PC-9 (cell line): Measurements from ENCODE around the gene BHLHA15. TPM values are rescaled to one million over a fixed set of nuclear protein-coding genes. Genes with fewer than 3 reads are reported as not detected.

Source experiments
- BruUV-seq: library from RNA; stranded (reverse); fragments of 400-500 nt; replicated peaks from 2 replicates; lab custom pipeline; 2021; lab: Mats Ljungman, UMichigan
- CTCF ChIA-PET: fragments of 300-600 bp; sonication (Branson Sonifier 250); formaldehyde crosslinking; loops from one replicate; lab custom pipeline; 2022; ENCODE audit warnings: antibody characterized with exemption; lab: Charles Lee
- POLR2A ChIA-PET: fragments of 300-600 bp; sonication (Branson Sonifier 250); formaldehyde crosslinking; loops from one replicate; lab custom pipeline; 2022; ENCODE audit warnings: antibody characterized with exemption; ENCODE audit not compliant: unreplicated experiment; lab: Charles Lee
- DNase-seq, 2 experiments: peaks; one replicate each; pipeline versions ENCODE4 v3.0.0 to v3.0.0-alpha.2; 2015 to 2022; ENCODE audit warnings: mixed read lengths in 1 of 2
- H2AFZ ChIP-seq: fragments of 200-600 bp; sonication (generic); 2 replicates; pipeline ENCODE4 v1.8.1; 2017; ENCODE audit warnings: antibody characterized with exemption
- H3F3A ChIP-seq: fragments of 200-600 bp; sonication (generic); 2 replicates; pipeline ENCODE4 v1.8.1; 2017; ENCODE audit warnings: antibody characterized with exemption, mild to moderate bottlenecking, low read depth; ENCODE audit not compliant: insufficient read depth
- H3K27ac ChIP-seq: fragments of 200-600 bp; sonication (generic); 2 replicates; pipeline ENCODE4 v1.6.1; 2016; ENCODE audit warnings: mixed run types
- H3K27me3 ChIP-seq: fragments of 200-600 bp; sonication (generic); 2 replicates; pipeline ENCODE4 v1.6.1; 2016; ENCODE audit warnings: low read depth, mixed run types; ENCODE audit not compliant: insufficient read depth
- H3K36me3 ChIP-seq: fragments of 200-600 bp; sonication (generic); 2 replicates; pipeline ENCODE4 v1.6.1; 2016; ENCODE audit warnings: low read depth, mixed run types
- H3K4me1 ChIP-seq: fragments of 200-600 bp; sonication (generic); replicated peaks from 2 replicates; pipeline ENCODE4 v1.6.1; 2016; ENCODE audit warnings: mixed run types; ENCODE audit not compliant: insufficient read depth
- H3K4me2 ChIP-seq: fragments of 200-600 bp; sonication (generic); 2 replicates; pipeline ENCODE4 v1.6.1; 2017; ENCODE audit warnings: mixed run types
- H3K4me3 ChIP-seq: fragments of 200-600 bp; sonication (generic); 2 replicates; pipeline ENCODE4 v1.6.1; 2016; ENCODE audit warnings: mixed run types
- H3K79me2 ChIP-seq: fragments of 200-600 bp; sonication (generic); 2 replicates; pipeline ENCODE4 v1.6.1; 2017; ENCODE audit warnings: low read depth, mixed run types
- H3K9me2 ChIP-seq: fragments of 200-600 bp; sonication (generic); 2 replicates; pipeline ENCODE4 v1.8.1; 2017; ENCODE audit warnings: mild to moderate bottlenecking; ENCODE audit not compliant: insufficient read depth
- H3K9me3 ChIP-seq: fragments of 200-600 bp; sonication (generic); 2 replicates; pipeline ENCODE4 v1.8.1; 2016; ENCODE audit warnings: low read depth; ENCODE audit not compliant: insufficient read depth
- H4K20me1 ChIP-seq: fragments of 200-600 bp; sonication (generic); 2 replicates; pipeline ENCODE4 v1.8.1; 2017; ENCODE audit not compliant: insufficient read depth
- CTCF ChIP-seq: fragments of 200-600 bp; sonication (generic); conservative IDR thresholded peaks from 2 replicates; pipeline ENCODE4 v1.6.1; 2017; ENCODE audit warnings: mixed run types, antibody characterized with exemption, mild to moderate bottlenecking, moderate library complexity
- EZH2 ChIP-seq: fragments of 200-600 bp; sonication (generic); IDR thresholded peaks from 2 replicates; pipeline ENCODE4 v1.8.0; 2017; ENCODE audit warnings: antibody characterized with exemption, low read depth
- intact Hi-C: fragments of 100-400 bp; cut with micrococcal nuclease; formaldehyde crosslinking; loops from one replicate; pipeline ENCODE4 v1.10.0; 2022; ENCODE audit not compliant: unreplicated experiment
- total RNA-seq: library from RNA; stranded (reverse); gene quantifications from 2 replicates; pipeline ENCODE4 v1.2.3, GENCODE V29; 2021

The BHLHA15 gene
- total RNA-seq, 1 experiment from 2014 or later: 0.79 TPM

GRCh38 chr7:98194672-98195457 lies 16.4 kb upstream of the BHLHA15 start:
- H2AFZ ChIP-seq: no peak overlapping the region
- no peaks in the 10 kb centered on the region for H3K4me1 ChIP-seq
- no peaks in the 10 kb centered on the region for H3K9me3 ChIP-seq
- BruUV-seq: no TSS peak
- no peak for TF ChIP-seq EZH2
- TF ChIP-seq CTCF: no peak
- CTCF ChIA-PET: no interaction called here
- H3K9me2 ChIP-seq: no peaks in the 10 kb centered on the region
- H3K27ac ChIP-seq: no peak overlapping the region
- no peak overlapping the region for H3K4me3 ChIP-seq
- H3K36me3 ChIP-seq: peaks cover 13% of the 10 kb centered on the region; the same call in 1 of the 2 replicates
- no peak for DNase-seq
- H4K20me1 ChIP-seq: peaks cover 15% of the 10 kb centered on the region
- intact Hi-C loops: no loop called here
- H3K79me2 ChIP-seq: peaks cover 11% of the 10 kb centered on the region; the same call in 1 of the 2 replicates
- no peak overlapping the region for H3K4me2 ChIP-seq
- H3K27me3 ChIP-seq: no peaks in the 10 kb centered on the region
- POLR2A ChIA-PET: no interaction called here
- peaks cover 6% of the 10 kb centered on the region; the same call in 1 of the 2 replicates for H3F3A ChIP-seq

- BruUV-seq: no TSS peak
- H3K4me3 ChIP-seq: no peak overlapping the region
- H2AFZ ChIP-seq: no peak overlapping the region
- no peak overlapping the region for H3K27ac ChIP-seq
- DNase-seq: no peak
- H3K79me2 ChIP-seq: peaks cover 19% of the 10 kb centered on the region
- intact Hi-C loops: no loop called here
- no peaks in the 10 kb centered on the region for H3K27me3 ChIP-seq
- TF ChIP-seq CTCF (no peak), EZH2 (no peak)
- POLR2A ChIA-PET: interaction anchor here (0.6 kb wide), 1 partner anchor 521 kb away, joined by 4 read pairs; no protein-coding TSS in a partner anchor
- H3K4me2 ChIP-seq: no peak overlapping the region
- CTCF ChIA-PET: no interaction called here
- H3K36me3 ChIP-seq: peaks cover 15% of the 10 kb centered on the region; the same call in 1 of the 2 replicates
- no peaks in the 10 kb centered on the region for H3K9me2 ChIP-seq
- H3K9me3 ChIP-seq: no peaks in the 10 kb centered on the region
- H3F3A ChIP-seq: peaks cover 6% of the 10 kb centered on the region; the same call in 1 of the 2 replicates
- H4K20me1 ChIP-seq: peaks cover 24% of the 10 kb centered on the region
- no peaks in the 10 kb centered on the region for H3K4me1 ChIP-seq
Observed at GRCh38 chr7:98196706-98197605, 14.3 kb upstream of the BHLHA15 start.

GRCh38 chr7:98199131-98199530 lies 12.1 kb upstream of the BHLHA15 start:
- Histone ChIP-seq H3F3A (peaks cover 6% of the 10 kb centered on the region; the same call in 1 of the 2 replicates), H3K9me3 (no peaks in the 10 kb centered on the region), H3K79me2 (peaks cover 19% of the 10 kb centered on the region), H3K9me2 (no peaks in the 10 kb centered on the region), H3K36me3 (0 out of 2 replicates have a peak, but pooled peaks cover 4% of the 10 kb centered on the region), H3K4me2 (no peak overlapping the region), H2AFZ (no peak overlapping the region), H3K4me3 (no peak overlapping the region), H4K20me1 (peaks cover 28% of the 10 kb centered on the region), H3K27ac (no peak overlapping the region), H3K27me3 (no peaks in the 10 kb centered on the region), H3K4me1 (no peaks in the 10 kb centered on the region)
- ChIA-PET POLR2A (interaction anchor here (0.7 kb wide), 1 partner anchor 19 kb away, joined by 10 read pairs; no protein-coding TSS in a partner anchor), CTCF (interaction anchor here (0.6 kb wide), 1 partner anchor 1049 kb away, joined by 9 read pairs; no protein-coding TSS in a partner anchor)
- TF ChIP-seq EZH2: no peak
- no peak for TF ChIP-seq CTCF
- BruUV-seq: no TSS peak
- intact Hi-C loops: no loop called here
- no peak for DNase-seq
